Measurements from ENCODE around the gene LNPK. TPM values are rescaled to one million over a fixed set of nuclear protein-coding genes. Genes with fewer than 3 reads are reported as not detected.

Gene LNPK, protein sequence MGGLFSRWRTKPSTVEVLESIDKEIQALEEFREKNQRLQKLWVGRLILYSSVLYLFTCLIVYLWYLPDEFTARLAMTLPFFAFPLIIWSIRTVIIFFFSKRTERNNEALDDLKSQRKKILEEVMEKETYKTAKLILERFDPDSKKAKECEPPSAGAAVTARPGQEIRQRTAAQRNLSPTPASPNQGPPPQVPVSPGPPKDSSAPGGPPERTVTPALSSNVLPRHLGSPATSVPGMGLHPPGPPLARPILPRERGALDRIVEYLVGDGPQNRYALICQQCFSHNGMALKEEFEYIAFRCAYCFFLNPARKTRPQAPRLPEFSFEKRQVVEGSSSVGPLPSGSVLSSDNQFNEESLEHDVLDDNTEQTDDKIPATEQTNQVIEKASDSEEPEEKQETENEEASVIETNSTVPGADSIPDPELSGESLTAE
- 18.2 and 19.5 TPM in 2 replicates for total RNA-seq

GRCh38 chr2:176001916-176002687 lies at the start of gene LNPK:
Gene LNPK (minus strand): TSS chr2:176002267. CDS start chr2:175995584, 6,683 bp downstream.

Other genes starting within 250 kb of the LNPK start
- gene EVX2, start 81.7 kb upstream of the LNPK start, total RNA-seq: not detected in 2 replicates
- gene HOXD13, start 90.5 kb upstream of the LNPK start, total RNA-seq: not detected in 2 replicates
- not detected in 2 replicates for gene HOXD12, start 97.5 kb upstream of the LNPK start, total RNA-seq
- not detected in 2 replicates for gene HOXD11, start 105.0 kb upstream of the LNPK start, total RNA-seq
- not detected in 2 replicates for gene HOXD10, start 114.5 kb upstream of the LNPK start, total RNA-seq
- 0.12 TPM in 1 of 2 replicates, not detected in the other for gene HOXD9, start 120.5 kb upstream of the LNPK start, total RNA-seq
- 0.62 TPM in 1 of 2 replicates, not detected in the other for gene HOXD8, start 127.4 kb upstream of the LNPK start, total RNA-seq
- 0.87 TPM in 1 of 2 replicates, not detected in the other for gene HOXD4, start 149.3 kb upstream of the LNPK start, total RNA-seq
- gene HOXD3, start 155.0 kb upstream of the LNPK start, total RNA-seq: not detected in 2 replicates
- gene HOXD1, start 186.4 kb upstream of the LNPK start, total RNA-seq: not detected in 2 replicates

All from cardiac ventricle fibroblast (primary cell).